Fibroblast of villous mesenchyme (primary cell): ENCODE data around the gene PPP4C. TPM values are rescaled to one million over a fixed set of nuclear protein-coding genes. Genes with fewer than 3 reads are reported as not detected.
A peak's percentile ranks its signal among the peaks of the same experiment; 100 is the strongest.

Experiments used
- DNase-seq: peaks from one replicate; pipeline ENCODE4 v3.0.0-alpha.2; 2010; ENCODE audit warnings: low read depth
- H3K4me3 ChIP-seq: 2 replicates; pipeline ENCODE4 v1.5.1; 2011; ENCODE audit warnings: low read depth, mild to moderate bottlenecking, low read length
- CTCF ChIP-seq: IDR thresholded peaks from 2 replicates; pipeline ENCODE4 v1.5.1; 2012; ENCODE audit warnings: low read depth, mild to moderate bottlenecking, low read length; ENCODE audit not compliant: insufficient read depth
- total RNA-seq: library from RNA; depleted of rRNA; stranded (reverse); fragments of >200 nt; gene quantifications from 2 replicates; pipeline ENCODE4 v1.2.3, GENCODE V29; 2012

Gene PPP4C
- total RNA-seq, 1 donor, result 209 TPM

GRCh38 chr16:30091474-30092372 lies 15.9 kb downstream of the PPP4C start, which contains the start of gene TBX6:
Gene TBX6, minus strand, starts transcription at chr16:30091924. Its CDS starts 731 bp downstream, at chr16:30091193.
- peak; percentile 88 for DNase-seq

GRCh38 chr16:30092373-30093010 lies 16.7 kb downstream of the PPP4C start:
- TF ChIP-seq CTCF, result peak; percentile 54
- peak overlapping the region; percentile 45 for H3K4me3 ChIP-seq
- DNase-seq, result peak; percentile 46

More at GRCh38 chr16:30091474-30092372, 15.9 kb downstream of the PPP4C start, which contains the start of gene TBX6:
- peak within 1 kb of the TSS; percentile 61 for H3K4me3 ChIP-seq
- peak; percentile 78 for TF ChIP-seq CTCF

GRCh38 chr16:30094541-30095165 lies 18.9 kb downstream of the PPP4C start:
- H3K4me3 ChIP-seq, result peak overlapping the region; percentile 70
- DNase-seq, result no peak

GRCh38 chr16:30095166-30096078 lies 19.6 kb downstream of the PPP4C start:
- no peak for TF ChIP-seq CTCF
- no peak for DNase-seq
- peak overlapping the region; percentile 70 for H3K4me3 ChIP-seq

More at GRCh38 chr16:30094541-30095165, 18.9 kb downstream of the PPP4C start:
- TF ChIP-seq CTCF, result no peak

- peak within 1 kb of the TSS; percentile 70 for H3K4me3 ChIP-seq
- DNase-seq, result peak; percentile 93
- TF ChIP-seq CTCF, result no peak
Observed at GRCh38 chr16:30096105-30096861, 20.5 kb downstream of the PPP4C start, which contains the start of gene YPEL3. Gene YPEL3, minus strand, starts transcription at chr16:30096213. Its CDS starts 731 bp downstream, at chr16:30095482.
